ENCODE data around the gene KRT40.

GRCh38 chr17:41002814-41003213 lies 18.7 kb upstream of the KRT40 start:
- TF ChIP-seq CTCF (IDR thresholded peaks at IDR 0.05) (no peak), POLR2A (IDR thresholded peaks at IDR 0.05) (no peak)
